Breast epithelium (tissue), 4 donors: ENCODE measurements around the gene SLC25A38. TPM values are rescaled to one million over a fixed set of nuclear protein-coding genes. Genes with fewer than 3 reads are reported as not detected.

Experiments
- DNase-seq, 2 donors: peaks; one replicate each; pipeline ENCODE4 v3.0.0-alpha.2; 2019; ENCODE audit warnings: low spot score in 2 of 2
- H3K27ac ChIP-seq, 2 donors: fragments of 200-600 bp; sonication (generic) in 1 of 2; one replicate each; pipeline ENCODE4 v1.5.1; 2016 to 2019; ENCODE audit warnings: mild to moderate bottlenecking in 1 of 2
- H3K27me3 ChIP-seq, 2 donors: fragments of 200-600 bp; sonication (generic) in 1 of 2; one replicate each; pipeline versions ENCODE4 v1.5.1 to v1.6.0; 2017 to 2019; ENCODE audit warnings: control low read depth in 1 of 2, mild to moderate bottlenecking in 1 of 2
- H3K36me3 ChIP-seq: fragments of 200-600 bp; one replicate; pipeline ENCODE4 v1.5.1; 2019
- H3K4me1 ChIP-seq, 2 donors: fragments of 200-600 bp; sonication (generic); one replicate each; pipeline ENCODE4 v1.5.1; 2016 to 2019; ENCODE audit warnings: control low read depth in 1 of 2
- H3K4me3 ChIP-seq, 3 donors: fragments of 200-600 bp; sonication (generic); 1 replicate in 2 of 3; 2 replicates in 1 of 3; pipeline ENCODE4 v1.5.1; 2016 to 2019; ENCODE audit warnings: mild to moderate bottlenecking in 3 of 3, moderate library complexity in 2 of 3
- H3K9me3 ChIP-seq, 2 donors: fragments of 200-600 bp; sonication (generic) in 1 of 2; one replicate each; pipeline ENCODE4 v1.5.1; 2016 to 2019; ENCODE audit warnings: control low read depth in 1 of 2
- CTCF ChIP-seq, 3 donors: fragments of 450-650 bp; IDR thresholded peaks; one replicate each; pipeline ENCODE4 v1.5.1; 2016 to 2017; ENCODE audit warnings: antibody characterized with exemption in 3 of 3, mild to moderate bottlenecking in 3 of 3, moderate library complexity in 3 of 3
- POLR2A ChIP-seq: fragments of 450-650 bp; IDR thresholded peaks from one replicate; pipeline ENCODE4 v1.6.1; 2016; ENCODE audit warnings: antibody characterized with exemption, mild to moderate bottlenecking, moderate library complexity
- POLR2AphosphoS5 ChIP-seq, 3 donors: sonication (generic); formaldehyde crosslinking; IDR thresholded peaks; one replicate each; pipeline ENCODE4 v1.6.1; 2017; ENCODE audit warnings: antibody characterized with exemption in 3 of 3
- intact Hi-C: fragments of 100-400 bp; cut with DNase I; formaldehyde crosslinking; loops from one replicate; pipeline ENCODE4 v1.15.1; 2023; ENCODE audit warnings: low total_unique reads
- total RNA-seq, 3 donors: library from RNA; depleted of rRNA; stranded (reverse); fragments of >200 nt; gene quantifications; one replicate each; pipeline ENCODE4 v1.1.0, GENCODE V29; 2016

The SLC25A38 gene
- total RNA-seq, 3 donors from 2014 or later = 28.2 to 31.6 (median 30.9) TPM

- no peak overlapping the region for H3K4me3 ChIP-seq
- H3K36me3 ChIP-seq = no peaks in the 10 kb centered on the region
- no peaks in the 10 kb centered on the region for H3K27me3 ChIP-seq
- no peak for DNase-seq
- H3K27ac ChIP-seq = no peak overlapping the region
- intact Hi-C loops = no loop called here
- TF ChIP-seq POLR2AphosphoS5 (IDR thresholded peaks at IDR 0.05) (no peak), CTCF (IDR thresholded peaks at IDR 0.05) (no peak), POLR2A (no peak)
- no peaks in the 10 kb centered on the region for H3K4me1 ChIP-seq
- no peaks in the 10 kb centered on the region for H3K9me3 ChIP-seq
Measured at GRCh38 chr3:39378957-39379777, 4.0 kb upstream of the SLC25A38 start.

GRCh38 chr3:39379778-39380155 is 3.4 kb upstream of the SLC25A38 start:
- Histone ChIP-seq H3K4me3 (no peak overlapping the region), H3K27ac (no peak overlapping the region), H3K4me1 (no peaks in the 10 kb centered on the region), H3K27me3 (no peaks in the 10 kb centered on the region), H3K36me3 (no peaks in the 10 kb centered on the region), H3K9me3 (no peaks in the 10 kb centered on the region)
- no peak for TF ChIP-seq POLR2AphosphoS5 (IDR thresholded peaks at IDR 0.05)
- no peak for TF ChIP-seq CTCF (IDR thresholded peaks at IDR 0.05)
- TF ChIP-seq POLR2A = no peak
- intact Hi-C loops = no loop called here
- no peak for DNase-seq

- no peaks in the 10 kb centered on the region for H3K27me3 ChIP-seq
- H3K4me1 ChIP-seq = no peaks in the 10 kb centered on the region
- H3K4me3 ChIP-seq = no peak overlapping the region
- intact Hi-C loops = no loop called here
- H3K36me3 ChIP-seq = no peaks in the 10 kb centered on the region
- no peaks in the 10 kb centered on the region for H3K9me3 ChIP-seq
- H3K27ac ChIP-seq = no peak overlapping the region
- TF ChIP-seq POLR2AphosphoS5 (IDR thresholded peaks at IDR 0.05) (no peak), CTCF (IDR thresholded peaks at IDR 0.05) (no peak), POLR2A (no peak)
- no peak for DNase-seq
Measured at GRCh38 chr3:39381432-39381831, 1.7 kb upstream of the SLC25A38 start.

GRCh38 chr3:39383881-39384664 is 903 bp downstream of the SLC25A38 start:
- no peaks in the 10 kb centered on the region for H3K27me3 ChIP-seq
- intact Hi-C loops = no loop called here

More at GRCh38 chr3:39383881-39384664, 903 bp downstream of the SLC25A38 start:
- no peaks in the 10 kb centered on the region for H3K4me1 ChIP-seq
- no peaks in the 10 kb centered on the region for H3K36me3 ChIP-seq
- peak overlapping the region; percentile 87 to 94 for H3K27ac ChIP-seq
- H3K4me3 ChIP-seq = peak overlapping the region; percentile 64 to 87 (median 70)
- H3K9me3 ChIP-seq = no peaks in the 10 kb centered on the region
- TF ChIP-seq POLR2AphosphoS5 (IDR thresholded peaks at IDR 0.05) = peak; percentile 71 to 81 (median 78)
- peak in 2 of 3 donors; percentile 8 to 16 for TF ChIP-seq CTCF (IDR thresholded peaks at IDR 0.05)
- TF ChIP-seq POLR2A = peak; percentile 15
- peak; percentile 93 to 97 for DNase-seq
